Vagina (tissue), 2 donors: Measurements from ENCODE around the gene KPNB1. TPM values are rescaled to one million over a fixed set of nuclear protein-coding genes. Genes with fewer than 3 reads are reported as not detected.

ENCODE experiments used
- DNase-seq, 2 donors: peaks; one replicate each; pipeline ENCODE4 v3.0.0-alpha.2; 2017; ENCODE audit errors: extremely low spot score in 2 of 2
- H3K27ac ChIP-seq: fragments of 200-600 bp; sonication (generic); one replicate; pipeline ENCODE4 v1.5.1; 2019
- H3K27me3 ChIP-seq: fragments of 200-600 bp; sonication (generic); one replicate; pipeline ENCODE4 v1.5.1; 2019
- H3K36me3 ChIP-seq, 2 donors: fragments of 200-600 bp; sonication (generic); one replicate each; pipeline ENCODE4 v1.5.1; 2017 to 2019
- H3K4me1 ChIP-seq: fragments of 200-600 bp; sonication (generic); one replicate; pipeline ENCODE4 v1.5.1; 2019
- H3K4me3 ChIP-seq, 2 donors: fragments of 200-600 bp; sonication (generic); 1 replicate in 1 of 2; 2 replicates in 1 of 2; pipeline ENCODE4 v1.5.1; 2016 to 2019
- H3K9me3 ChIP-seq: fragments of 200-600 bp; sonication (generic); one replicate; pipeline ENCODE4 v1.5.1; 2019
- POLR2A ChIP-seq, 2 donors: fragments of 450-650 bp; IDR thresholded peaks; one replicate each; pipeline ENCODE4 v1.6.1; 2017; ENCODE audit warnings: antibody characterized with exemption in 2 of 2, mild to moderate bottlenecking in 2 of 2, moderate library complexity in 2 of 2
- POLR2AphosphoS5 ChIP-seq, 2 donors: sonication (generic); formaldehyde crosslinking; IDR thresholded peaks; one replicate each; pipeline ENCODE4 v1.9.0; 2017; ENCODE audit warnings: antibody characterized with exemption in 2 of 2, mild to moderate bottlenecking in 2 of 2, low read depth in 1 of 2; ENCODE audit not compliant: insufficient read depth in 1 of 2
- intact Hi-C: fragments of 100-400 bp; cut with DNase I; formaldehyde crosslinking; loops from one replicate; pipeline ENCODE4 v1.15.1; 2023
- total RNA-seq: library from RNA; depleted of rRNA; stranded (reverse); fragments of >200 nt; gene quantifications from one replicate; pipeline ENCODE4 v1.2.3, GENCODE V29; 2016
- TF ChIP-seq, protein P1 (sequence below), 3 experiments: fragments of 450-650 bp in 2 of 3; fragments of 200-600 bp in 1 of 3; sonication (generic) in 1 of 3; IDR thresholded peaks; one replicate each; pipeline ENCODE4 v1.5.1; 2017 to 2019; ENCODE audit warnings: antibody characterized with exemption in 3 of 3, mild to moderate bottlenecking in 2 of 3, moderate library complexity in 2 of 3

The KPNB1 gene
- total RNA-seq, 1 donor from 2014 or later = 157 TPM

DNA sequence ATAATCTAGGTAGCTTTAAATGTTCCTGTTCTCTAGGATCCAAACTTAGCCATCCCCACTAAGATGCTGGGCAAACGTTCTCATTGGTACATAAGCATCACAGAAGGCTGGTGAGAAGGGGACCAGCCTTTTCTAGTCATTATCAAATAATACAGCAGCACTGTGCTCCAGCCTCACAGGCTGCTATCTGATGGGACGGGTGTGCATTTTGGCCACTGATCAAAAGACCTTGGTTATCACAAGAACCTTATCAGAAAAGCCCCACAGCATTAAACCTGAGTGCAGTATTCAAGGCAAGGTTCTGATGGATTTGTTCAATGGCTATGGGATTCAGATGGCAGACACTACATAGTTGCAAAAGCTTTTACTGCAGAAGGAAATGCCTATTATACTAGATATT lies 19.1 kb upstream of the KPNB1 start:
- no peaks in the 10 kb centered on the region for H3K4me1 ChIP-seq
- H3K36me3 ChIP-seq = no peaks in the 10 kb centered on the region
- TF ChIP-seq, protein P1, sequence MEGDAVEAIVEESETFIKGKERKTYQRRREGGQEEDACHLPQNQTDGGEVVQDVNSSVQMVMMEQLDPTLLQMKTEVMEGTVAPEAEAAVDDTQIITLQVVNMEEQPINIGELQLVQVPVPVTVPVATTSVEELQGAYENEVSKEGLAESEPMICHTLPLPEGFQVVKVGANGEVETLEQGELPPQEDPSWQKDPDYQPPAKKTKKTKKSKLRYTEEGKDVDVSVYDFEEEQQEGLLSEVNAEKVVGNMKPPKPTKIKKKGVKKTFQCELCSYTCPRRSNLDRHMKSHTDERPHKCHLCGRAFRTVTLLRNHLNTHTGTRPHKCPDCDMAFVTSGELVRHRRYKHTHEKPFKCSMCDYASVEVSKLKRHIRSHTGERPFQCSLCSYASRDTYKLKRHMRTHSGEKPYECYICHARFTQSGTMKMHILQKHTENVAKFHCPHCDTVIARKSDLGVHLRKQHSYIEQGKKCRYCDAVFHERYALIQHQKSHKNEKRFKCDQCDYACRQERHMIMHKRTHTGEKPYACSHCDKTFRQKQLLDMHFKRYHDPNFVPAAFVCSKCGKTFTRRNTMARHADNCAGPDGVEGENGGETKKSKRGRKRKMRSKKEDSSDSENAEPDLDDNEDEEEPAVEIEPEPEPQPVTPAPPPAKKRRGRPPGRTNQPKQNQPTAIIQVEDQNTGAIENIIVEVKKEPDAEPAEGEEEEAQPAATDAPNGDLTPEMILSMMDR (IDR thresholded peaks at IDR 0.05) = no peak
- TF ChIP-seq POLR2A (IDR thresholded peaks at IDR 0.05) (no peak), POLR2AphosphoS5 (IDR thresholded peaks at IDR 0.05; ENCODE audit: insufficient read depth in 1 of 2, low read depth in 1 of 2) (no peak)
- intact Hi-C loops = no loop called here
- H3K27ac ChIP-seq = no peak overlapping the region
- H3K27me3 ChIP-seq = no peaks in the 10 kb centered on the region
- H3K9me3 ChIP-seq = no peaks in the 10 kb centered on the region
- H3K4me3 ChIP-seq = no peak overlapping the region
- DNase-seq = no peak

DNA sequence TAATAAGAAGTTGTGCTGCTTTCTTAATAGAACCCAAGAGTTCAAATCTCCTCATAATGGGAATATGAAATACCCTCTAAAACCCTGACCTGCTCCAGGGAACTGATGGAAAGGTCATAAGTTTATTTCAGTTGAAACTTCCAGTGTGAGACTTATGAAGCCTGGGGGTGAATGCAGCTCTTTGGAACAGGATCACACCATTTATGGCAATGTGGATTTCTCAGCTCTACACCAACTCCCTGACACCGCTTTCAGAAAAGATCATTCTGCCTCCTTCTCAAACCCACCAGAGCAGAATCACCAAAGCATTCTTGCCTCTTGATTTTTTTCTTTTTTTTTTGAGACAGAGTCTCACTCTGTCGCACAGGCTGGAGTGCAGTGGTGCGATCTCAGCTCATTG lies 16.7 kb upstream of the KPNB1 start:
- no peak for DNase-seq
- H3K27ac ChIP-seq = no peak overlapping the region
- TF ChIP-seq, protein P1 (IDR thresholded peaks at IDR 0.05) = no peak
- TF ChIP-seq POLR2AphosphoS5 (IDR thresholded peaks at IDR 0.05; ENCODE audit: insufficient read depth in 1 of 2, low read depth in 1 of 2) (no peak), POLR2A (IDR thresholded peaks at IDR 0.05) (no peak)
- H3K36me3 ChIP-seq = no peaks in the 10 kb centered on the region
- no peaks in the 10 kb centered on the region for H3K27me3 ChIP-seq
- no peaks in the 10 kb centered on the region for H3K9me3 ChIP-seq
- no peaks in the 10 kb centered on the region for H3K4me1 ChIP-seq
- H3K4me3 ChIP-seq = no peak overlapping the region
- intact Hi-C loops = no loop called here

DNA sequence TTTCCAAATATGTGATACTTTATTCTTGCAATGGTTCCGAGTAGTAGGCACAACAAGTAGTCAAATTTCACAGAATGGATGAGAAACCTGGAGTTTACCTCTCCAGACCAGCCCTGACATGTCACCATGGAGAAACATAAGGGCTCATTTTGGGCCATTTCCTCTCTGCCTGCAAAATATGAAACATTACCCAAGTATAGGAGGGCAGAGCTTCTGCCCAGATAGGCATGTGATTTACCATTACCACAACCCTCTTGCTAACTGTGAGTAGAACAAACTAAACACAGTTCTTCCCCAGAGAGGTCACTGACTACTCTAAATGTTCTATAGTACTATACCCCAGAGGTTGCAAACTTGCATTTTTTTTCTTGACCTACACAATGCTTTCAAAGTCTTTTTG lies 15.7 kb upstream of the KPNB1 start:
- Histone ChIP-seq H3K36me3 (no peaks in the 10 kb centered on the region), H3K27me3 (no peaks in the 10 kb centered on the region), H3K4me3 (no peak overlapping the region), H3K4me1 (no peaks in the 10 kb centered on the region), H3K9me3 (no peaks in the 10 kb centered on the region), H3K27ac (no peak overlapping the region)
- TF ChIP-seq POLR2AphosphoS5 (IDR thresholded peaks at IDR 0.05; ENCODE audit: insufficient read depth in 1 of 2, low read depth in 1 of 2) = no peak
- TF ChIP-seq, protein P1 (IDR thresholded peaks at IDR 0.05) = no peak
- no peak for TF ChIP-seq POLR2A (IDR thresholded peaks at IDR 0.05)
- no peak for DNase-seq
- intact Hi-C loops = no loop called here

DNA sequence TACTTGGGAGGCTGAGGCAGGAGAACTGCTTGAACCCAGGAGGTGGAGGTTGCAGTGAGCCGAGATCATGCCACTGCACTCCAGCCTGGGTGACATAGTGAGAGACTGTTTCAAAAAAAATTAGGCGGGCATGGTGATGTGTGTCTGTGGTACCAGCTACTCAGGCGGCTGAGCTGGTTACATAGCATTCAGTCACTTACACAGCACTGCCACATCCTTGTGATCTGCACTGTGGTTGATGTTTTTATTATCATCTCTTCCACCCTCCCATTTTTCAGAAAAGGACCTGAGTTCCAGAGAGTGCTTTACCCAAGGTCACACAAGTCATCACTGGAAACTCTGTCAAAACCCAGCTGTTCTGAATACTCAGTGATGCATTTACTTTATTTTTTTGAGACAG lies 14.8 kb upstream of the KPNB1 start:
- no peak for TF ChIP-seq POLR2AphosphoS5 (IDR thresholded peaks at IDR 0.05; ENCODE audit: insufficient read depth in 1 of 2, low read depth in 1 of 2)
- TF ChIP-seq POLR2A (IDR thresholded peaks at IDR 0.05) = no peak
- TF ChIP-seq, protein P1 (IDR thresholded peaks at IDR 0.05) = no peak
- Histone ChIP-seq H3K9me3 (no peaks in the 10 kb centered on the region), H3K27me3 (no peaks in the 10 kb centered on the region), H3K27ac (no peak overlapping the region), H3K4me3 (no peak overlapping the region), H3K36me3 (no peaks in the 10 kb centered on the region), H3K4me1 (no peaks in the 10 kb centered on the region)
- no peak for DNase-seq
- intact Hi-C loops = no loop called here

DNA sequence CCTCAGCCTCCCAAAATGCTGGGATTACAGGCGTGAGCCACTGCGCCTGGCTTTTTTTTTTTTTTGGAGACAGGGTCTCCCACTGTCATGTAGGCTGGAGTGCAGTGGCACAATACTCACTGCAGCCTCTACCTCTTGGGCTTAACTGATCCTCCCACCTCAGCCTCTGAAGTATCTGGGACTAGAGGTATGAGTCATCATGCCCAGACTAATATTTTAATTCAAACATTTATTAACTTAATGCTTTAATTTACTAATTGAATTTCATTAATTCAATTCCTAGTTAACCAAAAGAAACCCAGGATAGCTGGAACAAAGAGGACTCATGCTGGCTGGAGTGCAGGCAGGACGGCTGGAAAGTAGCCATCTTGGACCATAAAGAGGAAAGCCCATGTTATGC lies 14.0 kb upstream of the KPNB1 start:
- DNase-seq = no peak
- intact Hi-C loops = no loop called here
- Histone ChIP-seq H3K4me1 (no peaks in the 10 kb centered on the region), H3K36me3 (no peaks in the 10 kb centered on the region), H3K9me3 (no peaks in the 10 kb centered on the region), H3K27me3 (no peaks in the 10 kb centered on the region), H3K27ac (no peak overlapping the region), H3K4me3 (no peak overlapping the region)
- TF ChIP-seq POLR2AphosphoS5 (IDR thresholded peaks at IDR 0.05; ENCODE audit: insufficient read depth in 1 of 2, low read depth in 1 of 2) (no peak), POLR2A (IDR thresholded peaks at IDR 0.05) (no peak)
- TF ChIP-seq, protein P1 (IDR thresholded peaks at IDR 0.05) = no peak
